Suprapubic skin (tissue), 4 donors: ENCODE data around the gene LRRC75A. TPM values are rescaled to one million over a fixed set of nuclear protein-coding genes. Genes with fewer than 3 reads are reported as not detected.

ENCODE experiments used
- DNase-seq, 2 donors: peaks; one replicate each; pipeline ENCODE4 v3.0.0-alpha.2; 2019; ENCODE audit warnings: low spot score in 2 of 2
- H3K27ac ChIP-seq: fragments of 200-600 bp; sonication (generic); one replicate; pipeline ENCODE4 v1.5.1; 2019
- H3K27me3 ChIP-seq: fragments of 200-600 bp; sonication (generic); one replicate; pipeline ENCODE4 v1.5.1; 2019
- H3K36me3 ChIP-seq: fragments of 200-600 bp; sonication (generic); one replicate; pipeline ENCODE4 v1.5.1; 2019
- H3K4me1 ChIP-seq: fragments of 200-600 bp; sonication (generic); one replicate; pipeline ENCODE4 v1.5.1; 2019
- H3K4me3 ChIP-seq: fragments of 200-600 bp; sonication (generic); one replicate; pipeline ENCODE4 v1.5.1; 2019; ENCODE audit warnings: mild to moderate bottlenecking
- H3K9me3 ChIP-seq: fragments of 200-600 bp; sonication (generic); one replicate; pipeline ENCODE4 v1.5.1; 2019
- CTCF ChIP-seq, 2 donors: fragments of 200-600 bp in 1 of 2; fragments of 450-650 bp in 1 of 2; sonication (generic) in 1 of 2; IDR thresholded peaks; one replicate each; pipeline ENCODE4 v1.5.1; 2016 to 2019; ENCODE audit warnings: antibody characterized with exemption in 2 of 2, mild to moderate bottlenecking in 1 of 2, moderate library complexity in 1 of 2
- EP300 ChIP-seq: sonication (generic); formaldehyde crosslinking; IDR thresholded peaks from one replicate; pipeline ENCODE4 v1.6.1; 2017; ENCODE audit warnings: antibody characterized with exemption
- POLR2A ChIP-seq, 2 donors: fragments of 450-650 bp; IDR thresholded peaks; one replicate each; pipeline ENCODE4 v1.6.1; 2017; ENCODE audit warnings: antibody characterized with exemption in 2 of 2, mild to moderate bottlenecking in 2 of 2, moderate library complexity in 2 of 2
- POLR2AphosphoS5 ChIP-seq, 3 donors: sonication (generic); formaldehyde crosslinking; IDR thresholded peaks; one replicate each; pipeline ENCODE4 v1.6.1; 2017; ENCODE audit warnings: antibody characterized with exemption in 3 of 3
- WGBS: methylation state at CpG from one replicate; pipeline ENCODE4 v1.1.5; 2018; 5-methylcytosine and 5-hydroxymethylcytosine counted together
- total RNA-seq, 4 donors: library from RNA; depleted of rRNA; stranded (reverse); fragments of >200 nt; gene quantifications; one replicate each; pipeline ENCODE4 v1.1.0, GENCODE V29; 2016

The LRRC75A gene
- total RNA-seq, 4 donors from 2014 or later = 0.64 to 0.99 (median 0.90) TPM

GRCh38 chr17:16460796-16461605 is 31.0 kb downstream of the LRRC75A start:
- 93% methylated on average over 14 of the region's 17 CpGs for WGBS
- H3K4me3 ChIP-seq = no peak overlapping the region
- H3K4me1 ChIP-seq = peaks cover 28% of the 10 kb centered on the region
- no peak overlapping the region for H3K27ac ChIP-seq
- no peaks in the 10 kb centered on the region for H3K27me3 ChIP-seq
- TF ChIP-seq CTCF (IDR thresholded peaks at IDR 0.05) = no peak
- no peak for TF ChIP-seq EP300
- TF ChIP-seq POLR2A (IDR thresholded peaks at IDR 0.05) = no peak
- no peak for TF ChIP-seq POLR2AphosphoS5 (IDR thresholded peaks at IDR 0.05)
- peaks cover 6% of the 10 kb centered on the region for H3K36me3 ChIP-seq
- DNase-seq = no peak
- H3K9me3 ChIP-seq = no peaks in the 10 kb centered on the region

GRCh38 chr17:16459855-16460550 is 32.0 kb downstream of the LRRC75A start:
- no peaks in the 10 kb centered on the region for H3K9me3 ChIP-seq
- H3K27ac ChIP-seq = no peak overlapping the region
- H3K4me3 ChIP-seq = no peak overlapping the region
- H3K4me1 ChIP-seq = peaks cover 18% of the 10 kb centered on the region
- no peaks in the 10 kb centered on the region for H3K27me3 ChIP-seq
- TF ChIP-seq EP300 = no peak
- no peak for TF ChIP-seq CTCF (IDR thresholded peaks at IDR 0.05)
- no peak for TF ChIP-seq POLR2AphosphoS5 (IDR thresholded peaks at IDR 0.05)
- no peak for TF ChIP-seq POLR2A (IDR thresholded peaks at IDR 0.05)
- no peak for DNase-seq
- WGBS = 72% methylated on average over 5 of the region's 5 CpGs
- H3K36me3 ChIP-seq = peaks cover 6% of the 10 kb centered on the region

GRCh38 chr17:16459271-16459670 is 32.7 kb downstream of the LRRC75A start:
- no peak for DNase-seq
- Histone ChIP-seq H3K4me1 (peaks cover 11% of the 10 kb centered on the region), H3K27ac (no peak overlapping the region), H3K36me3 (peaks cover 6% of the 10 kb centered on the region), H3K4me3 (no peak overlapping the region), H3K27me3 (no peaks in the 10 kb centered on the region), H3K9me3 (no peaks in the 10 kb centered on the region)
- TF ChIP-seq EP300 = no peak
- no peak for TF ChIP-seq POLR2AphosphoS5 (IDR thresholded peaks at IDR 0.05)
- TF ChIP-seq POLR2A (IDR thresholded peaks at IDR 0.05) = no peak
- no peak for TF ChIP-seq CTCF (IDR thresholded peaks at IDR 0.05)
- WGBS = 81% methylated on average over 11 of the region's 11 CpGs

GRCh38 chr17:16456742-16457316 is 35.2 kb downstream of the LRRC75A start:
- Histone ChIP-seq H3K4me1 (no peaks in the 10 kb centered on the region), H3K36me3 (peaks cover 6% of the 10 kb centered on the region), H3K4me3 (no peak overlapping the region), H3K27me3 (no peaks in the 10 kb centered on the region), H3K27ac (no peak overlapping the region), H3K9me3 (no peaks in the 10 kb centered on the region)
- 84% methylated on average over 7 of the region's 9 CpGs for WGBS
- DNase-seq = no peak
- TF ChIP-seq POLR2AphosphoS5 (IDR thresholded peaks at IDR 0.05) (no peak), POLR2A (IDR thresholded peaks at IDR 0.05) (no peak), CTCF (IDR thresholded peaks at IDR 0.05) (no peak), EP300 (no peak)
